Hippocampal formation (tissue), 2 donors: ENCODE results near the gene TTLL1.

Experiments used
- DNase-seq, 2 donors: peaks; one replicate each; lab custom pipeline; 2025; lab: John Stamatoyannopoulos, UW

The TTLL1 gene

DNA sequence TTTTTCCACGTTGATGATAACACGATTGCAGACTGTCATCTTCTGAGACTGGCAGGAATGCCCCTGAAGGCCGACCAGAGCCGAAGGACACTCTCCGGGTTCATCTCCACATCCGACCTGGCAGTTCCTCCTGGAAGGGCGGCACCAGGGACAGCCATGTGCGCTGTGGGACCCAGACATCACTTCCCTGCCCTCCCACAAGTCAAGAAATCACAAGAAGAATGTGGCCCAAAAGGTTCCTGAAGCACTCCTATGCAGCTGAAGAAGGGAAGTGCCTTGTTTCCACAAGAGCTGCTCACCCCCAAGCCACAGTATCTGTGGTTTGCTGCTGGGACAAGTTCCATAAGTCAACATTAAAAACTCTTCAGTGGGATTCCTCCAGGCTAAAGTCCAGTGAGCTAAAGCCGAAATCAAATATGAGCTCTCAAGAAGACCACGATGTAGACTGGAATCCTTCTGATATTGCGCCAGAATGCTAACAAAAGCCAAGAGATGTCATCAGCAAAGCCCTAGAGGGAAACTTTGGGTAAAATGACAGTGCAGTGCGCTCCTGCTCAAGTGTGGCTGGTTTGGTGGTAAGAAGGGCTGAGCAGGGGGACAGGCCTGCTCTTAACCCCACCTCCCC, 95.4 kb downstream of the TTLL1 start:
- DNase-seq = no peak

DNA sequence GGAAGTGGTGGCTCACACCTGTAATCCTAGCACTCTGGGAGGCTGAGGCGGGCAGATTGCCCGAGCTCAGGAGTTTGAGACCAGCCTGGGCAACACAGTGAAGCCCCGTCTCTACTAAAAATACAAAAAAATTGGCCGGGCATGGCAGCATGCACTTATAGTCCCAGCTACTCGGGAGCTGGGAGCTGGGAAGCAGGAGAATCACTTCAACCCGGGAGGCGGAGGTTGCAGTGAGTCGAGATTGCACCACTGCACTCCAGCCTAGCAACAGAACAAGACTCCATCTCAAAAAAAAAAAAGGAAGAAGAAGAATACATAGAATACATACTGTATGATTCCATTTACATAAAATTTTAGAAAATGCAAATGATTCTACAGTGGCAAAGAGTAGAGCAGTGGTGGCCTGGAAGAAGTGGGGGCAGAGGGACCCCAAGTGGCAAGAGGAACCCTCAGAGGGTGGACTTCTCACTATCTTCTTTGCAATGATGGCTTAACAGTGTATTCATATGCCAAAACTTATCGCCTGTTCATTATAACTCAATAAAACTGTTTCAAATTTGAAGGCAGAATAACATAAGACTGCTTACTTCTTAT, 96.2 kb downstream of the TTLL1 start:
- no peak for DNase-seq

DNA sequence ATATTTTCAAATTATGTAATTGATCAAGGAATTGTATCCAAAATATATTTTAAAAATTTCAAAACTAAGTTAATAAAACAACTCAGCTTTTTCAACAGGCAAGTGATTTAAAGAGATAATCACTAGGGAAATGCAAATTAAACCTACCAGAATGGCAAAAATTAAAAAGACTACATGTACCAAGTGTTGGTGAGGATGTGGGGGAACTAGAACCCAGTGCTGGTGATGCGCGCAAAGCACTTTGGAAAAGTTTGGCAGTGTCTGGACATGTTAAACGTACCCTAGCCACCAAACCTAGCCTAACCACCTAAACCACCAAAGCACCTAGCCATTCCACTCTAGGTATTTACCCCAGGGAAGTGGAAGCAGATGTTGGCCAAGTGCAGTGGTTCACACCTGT, 97.1 kb downstream of the TTLL1 start:
- no peak for DNase-seq

DNA sequence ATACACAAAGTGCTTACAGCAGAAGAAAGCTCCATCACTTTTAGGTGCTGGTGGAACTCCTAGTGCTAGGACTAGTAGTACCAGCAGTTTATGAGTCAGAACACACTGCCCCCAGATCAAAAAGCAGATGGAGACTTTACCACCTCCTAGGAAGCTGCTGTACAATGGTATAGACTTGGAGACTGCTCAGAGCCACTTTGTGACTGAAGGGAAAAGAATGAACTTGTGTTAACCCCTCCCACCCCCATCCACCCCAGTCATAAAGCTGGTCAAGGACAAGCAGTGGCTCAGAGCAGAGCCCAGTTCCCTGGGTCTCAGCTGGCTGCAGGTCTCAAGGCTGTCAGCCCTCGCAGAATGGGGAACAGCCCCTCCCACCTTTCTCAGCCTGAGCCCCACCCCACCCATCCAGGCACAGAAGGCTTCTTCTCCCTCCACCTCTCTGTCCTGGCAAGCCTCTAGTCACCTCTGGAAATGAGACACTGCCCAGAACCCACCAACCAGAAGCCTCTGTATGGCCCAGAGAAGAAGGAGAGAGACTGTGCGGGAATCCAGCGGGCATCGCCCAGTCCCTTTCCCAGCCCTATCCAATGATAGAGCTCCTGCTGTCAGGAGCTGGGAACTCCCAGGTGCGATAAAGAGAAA, 98.1 kb downstream of the TTLL1 start:
- no peak for DNase-seq

DNA sequence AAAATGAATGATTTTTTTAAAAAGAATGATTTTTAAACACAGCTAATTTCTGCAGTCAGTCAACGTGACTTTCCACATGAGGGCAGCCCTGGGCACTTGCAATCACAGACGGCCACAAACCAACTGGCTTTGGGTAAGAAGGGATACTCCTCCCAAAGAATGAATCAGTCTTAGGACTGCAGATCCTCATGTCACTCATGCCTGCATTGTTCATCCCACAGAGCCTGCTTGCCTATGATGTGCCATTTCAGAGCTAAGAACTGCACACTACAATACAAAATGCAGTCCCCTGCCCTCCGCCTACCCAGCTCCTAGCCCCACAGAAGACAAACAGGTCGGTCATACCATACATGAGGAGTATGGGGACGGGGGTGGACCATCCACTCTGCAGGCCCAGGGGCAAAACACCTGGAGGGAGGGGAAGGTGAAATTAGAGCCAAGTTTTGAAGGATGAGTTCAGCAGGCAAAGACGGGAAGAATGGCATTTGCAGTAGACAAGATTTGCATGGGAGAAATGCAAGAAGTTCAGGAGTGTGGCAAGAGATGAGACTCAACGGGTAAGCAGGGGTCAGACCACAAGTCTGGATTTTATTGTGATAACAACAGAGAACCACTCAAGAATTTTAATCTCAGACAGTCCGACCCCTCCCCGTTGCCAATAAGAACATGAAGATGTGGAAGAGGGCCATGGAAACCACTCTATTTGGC, 98.9 kb downstream of the TTLL1 start:
- DNase-seq = no peak
